Hindlimb muscle (tissue), 1 donor: ENCODE measurements around the gene DSCAM. TPM values are rescaled to one million over a fixed set of nuclear protein-coding genes. Genes with fewer than 3 reads are reported as not detected.
"Not testable (repeated sequence)": the region's sequence is repeated elsewhere in the genome, so short reads cannot be mapped to it uniquely, and the experiment has no call there.

Source experiments
- DNase-seq: peaks from one replicate; pipeline ENCODE4 v3.0.0-alpha.2; 2013
- polyA plus RNA-seq: library from polyadenylated mRNA; unstranded; fragments of 120-200 nt; gene quantifications from one replicate; pipeline ENCODE4 v1.2.1, GENCODE V29; 2013; ENCODE audit not compliant: insufficient read length

DSCAM gene
- polyA plus RNA-seq, 1 donor, result 2.0 TPM

- no peak for DNase-seq
Measured at GRCh38 chr21:40282912-40283886, 563.8 kb downstream of the DSCAM start.

DNA sequence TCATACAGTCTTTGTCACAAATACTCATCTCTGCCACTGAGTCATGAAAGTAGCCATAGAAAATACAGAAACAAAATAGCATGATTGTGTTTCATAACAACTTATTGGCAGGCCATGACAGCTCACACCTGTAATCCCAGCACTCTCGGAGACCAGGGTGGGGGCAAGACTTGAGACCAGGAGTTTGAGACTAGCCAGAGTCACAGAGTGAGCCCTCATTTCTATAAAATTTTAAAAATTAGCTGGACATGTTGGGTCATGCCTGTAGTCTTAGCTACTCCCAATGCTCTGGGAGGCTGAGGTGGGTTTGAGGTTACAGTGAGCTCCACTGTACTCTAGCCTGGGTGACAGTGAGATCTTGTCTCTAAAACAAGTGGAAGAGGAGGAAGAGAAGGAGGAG is 568.6 kb downstream of the DSCAM start:
- DNase-seq, result no peak

- no peak for DNase-seq
Measured at GRCh38 chr21:40276001-40276400, 571.0 kb downstream of the DSCAM start.

DNA sequence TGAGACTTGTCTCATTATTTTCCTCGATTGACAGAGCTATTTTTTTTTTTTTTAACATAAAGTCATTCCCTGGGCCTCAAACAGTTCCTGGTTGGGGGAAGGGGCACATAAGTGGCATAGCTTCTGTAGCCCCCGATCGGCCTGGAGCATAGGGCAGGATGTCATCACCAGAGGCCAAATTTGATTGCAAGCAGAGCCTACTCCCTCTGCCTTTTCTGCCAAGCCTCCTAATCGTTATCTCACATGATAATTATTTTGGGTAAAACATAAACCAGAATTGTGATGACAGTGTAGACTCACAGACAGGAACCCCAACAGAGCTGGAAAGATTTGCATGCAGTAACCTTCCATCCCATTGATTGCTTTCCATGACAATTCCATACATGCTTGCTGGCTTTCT is 574.9 kb downstream of the DSCAM start:
- DNase-seq, result no peak

- DNase-seq, result no peak
Measured at GRCh38 chr21:40271164-40271563, 575.8 kb downstream of the DSCAM start.

- peak; percentile 44 for DNase-seq
Measured at GRCh38 chr21:40270047-40270446, 576.9 kb downstream of the DSCAM start.

DNA sequence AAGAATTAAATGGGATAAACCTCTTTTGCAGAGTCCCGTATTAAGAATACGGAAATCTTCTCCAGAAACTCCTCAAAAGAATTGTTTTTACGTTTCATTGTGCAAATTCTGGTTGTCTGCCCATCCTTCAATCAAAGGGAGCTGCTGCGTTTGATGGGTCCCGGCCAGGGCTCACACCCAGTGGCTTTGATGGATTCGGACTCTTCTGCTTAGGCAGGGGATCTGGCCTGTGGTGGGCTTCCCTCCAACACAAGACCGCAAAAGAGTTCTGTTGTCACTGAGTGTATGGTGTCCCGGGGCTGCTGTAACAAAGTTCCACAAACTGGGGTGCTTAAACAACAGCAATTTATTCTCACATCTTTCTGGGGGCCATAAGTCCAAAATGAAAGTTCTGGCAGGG is 577.7 kb downstream of the DSCAM start:
- DNase-seq, result no peak

GRCh38 chr21:40258456-40258855 is 588.5 kb downstream of the DSCAM start:
- not testable (repeated sequence) for DNase-seq

GRCh38 chr21:40257342-40257741 is 589.6 kb downstream of the DSCAM start:
- no peak for DNase-seq

GRCh38 chr21:40255518-40256444 is 591.2 kb downstream of the DSCAM start:
- DNase-seq, result no peak

GRCh38 chr21:40254540-40255465 is 592.2 kb downstream of the DSCAM start:
- DNase-seq, result peak; percentile 20

GRCh38 chr21:40253112-40253511 is 593.8 kb downstream of the DSCAM start:
- no peak for DNase-seq

DNA sequence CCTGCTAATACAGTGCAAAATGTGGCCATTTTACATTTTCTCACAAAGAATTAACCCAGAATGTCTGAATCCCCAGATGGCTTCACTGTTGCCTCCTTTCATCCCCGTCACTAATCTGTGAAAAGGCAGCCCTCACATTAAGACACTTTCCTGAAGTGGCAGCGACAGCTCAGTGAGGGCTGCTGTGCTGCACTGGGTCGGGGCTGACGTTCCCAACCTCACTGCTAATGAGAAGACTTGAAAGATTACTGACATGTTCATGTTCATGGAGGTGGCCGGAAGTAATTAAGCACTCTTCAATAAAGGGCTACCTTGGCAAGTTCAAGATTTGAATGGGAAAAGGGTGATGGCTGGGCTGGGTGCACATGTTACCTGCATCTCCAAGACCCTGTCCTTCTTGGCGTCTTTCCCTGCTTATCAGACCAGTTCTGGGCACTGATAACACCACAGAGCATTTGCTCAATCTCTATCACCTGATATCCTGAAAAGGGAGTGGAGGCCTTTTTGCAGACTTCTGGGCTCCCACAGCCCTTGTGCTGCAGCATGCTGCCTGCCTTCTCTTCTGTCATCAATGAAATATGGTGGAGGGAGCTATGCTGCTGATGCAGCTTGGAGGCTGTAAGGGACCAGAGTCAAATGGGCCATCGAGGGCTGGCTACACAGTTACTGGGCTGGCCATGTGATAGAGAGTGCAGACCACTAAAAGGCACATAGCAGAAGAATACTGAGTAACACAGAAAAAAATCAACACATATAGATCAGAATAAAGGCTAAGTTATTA is 596.3 kb downstream of the DSCAM start:
- DNase-seq, result no peak

DNA sequence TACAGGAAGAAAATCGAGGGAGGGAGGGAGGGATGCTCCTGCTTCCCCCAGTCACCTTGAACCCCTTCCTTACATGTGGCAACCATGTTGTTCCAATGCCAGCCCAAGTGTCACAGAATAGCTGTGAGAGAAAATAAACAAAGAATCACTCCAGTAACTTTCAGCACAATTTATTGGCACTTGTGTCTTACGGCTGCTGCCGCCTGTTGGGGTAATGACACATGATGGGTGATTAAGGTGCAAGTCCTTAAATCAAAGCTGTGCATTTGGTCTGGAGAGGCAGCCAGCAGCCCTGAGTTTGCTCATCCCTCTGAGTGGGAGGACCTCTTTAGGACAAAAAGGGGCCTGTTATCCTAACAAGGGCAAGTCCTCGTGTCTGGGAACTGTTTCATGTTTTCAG is 602.0 kb downstream of the DSCAM start:
- no peak for DNase-seq

GRCh38 chr21:40243685-40244084 is 603.3 kb downstream of the DSCAM start:
- DNase-seq, result no peak

DNA sequence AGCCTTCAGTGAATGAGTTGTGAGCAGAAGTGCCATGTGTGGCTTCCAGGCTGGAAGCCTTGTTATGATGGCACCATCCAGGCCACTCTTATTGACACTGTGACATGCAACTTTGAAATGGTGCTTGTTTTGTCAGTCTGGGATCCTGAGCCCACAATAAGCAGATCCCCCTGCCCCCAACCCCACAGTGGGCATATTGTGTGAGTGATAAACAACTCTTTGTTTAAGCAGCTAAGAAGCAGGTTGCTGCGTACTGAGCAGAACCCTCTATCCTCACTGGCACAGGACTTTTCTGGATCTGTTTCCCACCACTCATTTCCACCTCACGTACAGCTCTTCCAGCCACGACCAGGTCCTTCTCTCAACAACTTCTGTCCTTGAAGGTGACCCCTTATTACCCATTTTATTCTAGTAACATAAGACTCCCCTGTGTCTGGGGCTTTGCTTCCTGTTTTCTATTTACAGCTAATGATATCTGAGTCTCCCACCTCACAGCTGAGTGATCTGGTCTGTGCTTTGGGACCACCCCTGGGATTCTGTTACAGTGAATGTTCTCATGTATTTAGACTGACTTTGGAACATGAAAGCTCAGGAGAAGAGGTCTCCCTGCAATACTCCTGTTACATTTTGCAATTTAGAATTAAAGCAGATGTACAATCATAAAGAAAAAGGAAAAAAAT is 604.2 kb downstream of the DSCAM start:
- DNase-seq, result no peak

DNA sequence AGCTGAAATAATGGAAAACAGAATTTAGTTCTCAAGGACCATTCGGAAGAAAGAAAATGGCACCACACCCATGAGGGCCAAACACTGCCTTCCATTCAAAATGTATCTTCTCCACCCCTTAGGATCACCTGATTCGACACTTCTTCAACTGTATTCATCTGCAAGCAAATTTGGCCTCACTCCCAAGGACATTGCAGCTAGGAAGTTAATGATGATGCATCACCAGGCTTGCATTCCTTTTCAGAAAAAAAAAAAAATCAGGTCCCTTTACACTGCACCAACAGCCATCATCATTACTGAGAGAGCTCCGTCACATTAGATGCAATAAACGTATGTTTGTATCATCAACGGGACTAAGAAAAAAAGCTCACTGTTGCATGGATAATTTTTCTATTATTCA is 611.4 kb downstream of the DSCAM start:
- no peak for DNase-seq

- DNase-seq, result no peak
Measured at GRCh38 chr21:40231979-40232378, 615.0 kb downstream of the DSCAM start.

DNA sequence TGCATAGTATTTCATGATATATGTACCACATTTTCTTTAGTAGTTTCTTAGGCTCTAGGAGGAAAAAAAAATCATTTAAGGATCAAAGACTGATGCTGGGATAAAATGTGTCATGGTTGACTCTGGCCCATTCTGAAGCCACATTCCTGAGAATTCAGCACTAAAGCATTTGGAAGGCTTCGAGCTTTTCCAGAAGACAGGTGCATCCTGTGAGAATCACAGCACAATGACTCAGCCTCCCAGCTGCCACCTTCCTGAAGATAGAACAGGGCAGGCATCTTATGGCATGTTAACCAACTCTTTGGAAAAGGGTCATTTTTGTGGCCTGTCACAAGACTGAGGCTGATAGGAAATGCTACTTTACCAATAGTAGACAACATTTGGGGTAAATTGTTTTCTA is 619.9 kb downstream of the DSCAM start:
- DNase-seq, result no peak

DNA sequence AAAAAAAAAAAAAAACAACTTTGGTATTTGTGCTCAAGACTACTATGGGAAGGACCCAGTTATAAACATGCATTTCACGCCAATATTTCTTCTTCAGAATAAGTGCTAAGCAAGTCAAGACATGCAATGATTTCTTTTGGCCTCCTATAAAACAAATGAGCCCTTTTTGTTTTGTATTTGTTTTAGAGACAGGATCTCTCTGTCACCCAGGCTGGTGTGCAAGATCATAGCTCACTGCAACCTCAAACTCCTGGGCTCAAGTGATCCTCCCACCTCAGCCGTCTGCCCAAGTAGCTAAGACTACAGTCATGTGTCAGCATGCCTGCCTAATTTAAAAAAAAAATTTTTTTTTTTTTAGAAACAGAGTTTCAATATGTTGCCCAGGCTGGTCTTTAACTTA is 631.0 kb downstream of the DSCAM start:
- no peak for DNase-seq

- no peak for DNase-seq
Measured at GRCh38 chr21:40210251-40210650, 636.7 kb downstream of the DSCAM start.
